C4-2B (cell line): ENCODE results near the gene RRP1B.
"Not testable (repeated sequence)": the region's sequence is repeated elsewhere in the genome, so short reads cannot be mapped to it uniquely, and the experiment has no call there.

ENCODE experiments used
- CTCF ChIP-seq: fragments of 450-650 bp; conservative IDR thresholded peaks from 2 replicates; pipeline ENCODE4 v1.5.1; 2017; ENCODE audit warnings: mild to moderate bottlenecking
- ZFX ChIP-seq: fragments of 450-650 bp; IDR thresholded peaks from 2 replicates; pipeline ENCODE4 v1.6.1; 2017

- TF ChIP-seq CTCF, ZFX: not testable (repeated sequence)
Observed at GRCh38 chr21:43651926-43652325, 7.4 kb upstream of the RRP1B start.
